Putamen (tissue), 1 donor: ENCODE measurements around the gene GPATCH1.
"Not testable (repeated sequence)": the region's sequence is repeated elsewhere in the genome, so short reads cannot be mapped to it uniquely, and the experiment has no call there.

Experiments used
- DNase-seq: peaks from one replicate; pipeline ENCODE4 v3.0.0-alpha.2; 2016; ENCODE audit warnings: low spot score

The GPATCH1 gene, protein sequence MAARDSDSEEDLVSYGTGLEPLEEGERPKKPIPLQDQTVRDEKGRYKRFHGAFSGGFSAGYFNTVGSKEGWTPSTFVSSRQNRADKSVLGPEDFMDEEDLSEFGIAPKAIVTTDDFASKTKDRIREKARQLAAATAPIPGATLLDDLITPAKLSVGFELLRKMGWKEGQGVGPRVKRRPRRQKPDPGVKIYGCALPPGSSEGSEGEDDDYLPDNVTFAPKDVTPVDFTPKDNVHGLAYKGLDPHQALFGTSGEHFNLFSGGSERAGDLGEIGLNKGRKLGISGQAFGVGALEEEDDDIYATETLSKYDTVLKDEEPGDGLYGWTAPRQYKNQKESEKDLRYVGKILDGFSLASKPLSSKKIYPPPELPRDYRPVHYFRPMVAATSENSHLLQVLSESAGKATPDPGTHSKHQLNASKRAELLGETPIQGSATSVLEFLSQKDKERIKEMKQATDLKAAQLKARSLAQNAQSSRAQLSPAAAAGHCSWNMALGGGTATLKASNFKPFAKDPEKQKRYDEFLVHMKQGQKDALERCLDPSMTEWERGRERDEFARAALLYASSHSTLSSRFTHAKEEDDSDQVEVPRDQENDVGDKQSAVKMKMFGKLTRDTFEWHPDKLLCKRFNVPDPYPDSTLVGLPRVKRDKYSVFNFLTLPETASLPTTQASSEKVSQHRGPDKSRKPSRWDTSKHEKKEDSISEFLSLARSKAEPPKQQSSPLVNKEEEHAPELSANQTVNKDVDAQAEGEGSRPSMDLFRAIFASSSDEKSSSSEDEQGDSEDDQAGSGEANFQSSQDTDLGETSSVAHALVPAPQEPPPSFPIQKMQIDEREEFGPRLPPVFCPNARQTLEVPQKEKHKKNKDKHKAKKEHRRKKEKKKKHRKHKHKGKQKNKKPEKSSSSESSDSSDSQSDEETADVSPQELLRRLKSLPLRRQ

DNA sequence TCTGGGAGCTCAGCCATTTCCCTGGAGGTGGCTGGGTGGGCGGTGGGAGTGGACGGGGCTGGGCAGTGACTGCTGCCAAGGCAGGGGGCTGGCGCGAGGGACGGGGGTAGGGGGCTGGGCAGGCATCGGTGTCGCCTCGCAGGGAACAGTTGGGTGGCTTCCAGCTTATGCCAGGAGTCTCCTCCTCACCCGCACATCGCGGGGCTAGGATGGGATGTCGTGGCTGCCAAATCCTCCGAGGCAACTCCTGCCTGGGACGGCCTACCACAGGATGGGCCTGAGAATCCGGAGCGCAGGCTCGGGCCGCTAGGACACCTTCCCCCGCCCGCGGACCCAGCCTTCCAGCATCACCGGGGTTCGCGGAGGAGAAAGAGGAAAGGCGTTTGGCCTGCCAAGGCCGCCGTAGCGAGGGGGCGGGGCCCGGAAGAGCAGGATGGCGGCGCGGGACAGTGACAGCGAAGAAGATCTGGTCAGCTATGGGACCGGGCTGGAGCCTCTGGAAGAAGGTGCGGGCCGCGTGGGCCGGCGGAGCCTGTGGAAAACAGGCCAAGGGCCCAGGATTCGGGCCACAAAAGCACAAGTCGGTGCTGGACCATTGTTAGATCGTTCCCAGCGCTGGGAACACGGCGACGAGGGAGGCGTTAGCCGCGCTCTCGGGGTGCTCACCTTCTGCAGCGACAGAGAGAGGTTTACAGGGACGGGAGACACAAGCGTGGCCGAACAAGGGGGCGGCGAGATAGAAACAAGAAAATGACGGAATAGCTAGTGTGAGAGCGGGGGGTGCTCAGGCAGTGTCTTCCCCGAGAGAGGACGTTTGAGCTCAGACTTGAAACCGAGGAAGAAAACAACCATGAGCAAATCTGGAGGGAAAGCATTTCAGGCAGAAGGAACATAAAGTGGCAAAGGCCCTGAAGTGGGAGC, at the start of gene GPATCH1:
Gene GPATCH1 (plus strand): TSS at position 421 of the 921 bp plus-strand sequence. CDS start 13 bp downstream, at position 434.
- DNase-seq: peak; percentile 86

DNA sequence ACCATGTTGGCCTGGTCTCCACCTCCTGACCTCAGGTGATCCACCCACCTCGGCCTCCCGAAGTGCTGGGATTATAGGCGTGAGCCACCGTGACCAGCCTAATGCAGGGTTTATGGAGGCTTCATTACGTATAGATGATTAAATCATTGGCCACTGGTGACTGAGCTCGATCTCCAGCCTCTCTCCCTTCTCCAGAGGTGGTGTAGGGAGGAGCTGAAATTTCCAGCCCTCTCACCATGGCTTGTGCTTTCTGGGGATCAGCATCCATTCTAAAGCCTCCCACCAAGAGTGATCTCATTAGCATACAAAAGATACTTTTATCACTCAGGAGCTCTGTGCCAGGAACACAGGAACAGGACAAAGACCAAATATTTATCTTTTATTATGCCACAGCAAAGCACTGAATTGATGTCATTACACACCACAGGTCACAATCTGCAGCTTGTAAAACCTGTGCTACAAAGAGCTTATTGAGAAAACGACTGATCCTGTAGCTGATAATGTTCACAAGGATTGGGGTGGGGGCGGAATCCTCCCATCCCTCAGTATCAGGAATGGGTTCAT, 48.7 kb upstream of the GPATCH1 start:
- DNase-seq: no peak

DNA sequence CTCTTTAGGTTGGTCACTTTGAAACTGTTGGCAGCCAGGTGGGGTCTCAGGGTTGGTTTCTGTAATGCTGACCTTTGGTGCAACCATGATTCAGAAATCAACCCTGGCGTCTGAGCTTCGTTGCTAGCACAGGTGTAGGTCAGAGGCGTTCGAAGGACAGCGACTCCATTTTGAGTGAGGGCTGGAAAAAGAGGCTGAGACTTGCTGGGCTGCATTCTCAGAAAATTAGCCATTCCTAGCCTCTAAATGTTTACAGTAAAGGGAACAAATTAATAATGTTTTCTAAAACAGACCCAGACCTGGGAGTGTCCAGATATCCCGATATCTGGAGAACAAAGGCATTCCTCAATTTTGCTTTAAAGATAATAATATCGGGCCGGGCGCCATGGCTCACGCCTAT, 45.5 kb upstream of the GPATCH1 start:
- no peak for DNase-seq

DNA sequence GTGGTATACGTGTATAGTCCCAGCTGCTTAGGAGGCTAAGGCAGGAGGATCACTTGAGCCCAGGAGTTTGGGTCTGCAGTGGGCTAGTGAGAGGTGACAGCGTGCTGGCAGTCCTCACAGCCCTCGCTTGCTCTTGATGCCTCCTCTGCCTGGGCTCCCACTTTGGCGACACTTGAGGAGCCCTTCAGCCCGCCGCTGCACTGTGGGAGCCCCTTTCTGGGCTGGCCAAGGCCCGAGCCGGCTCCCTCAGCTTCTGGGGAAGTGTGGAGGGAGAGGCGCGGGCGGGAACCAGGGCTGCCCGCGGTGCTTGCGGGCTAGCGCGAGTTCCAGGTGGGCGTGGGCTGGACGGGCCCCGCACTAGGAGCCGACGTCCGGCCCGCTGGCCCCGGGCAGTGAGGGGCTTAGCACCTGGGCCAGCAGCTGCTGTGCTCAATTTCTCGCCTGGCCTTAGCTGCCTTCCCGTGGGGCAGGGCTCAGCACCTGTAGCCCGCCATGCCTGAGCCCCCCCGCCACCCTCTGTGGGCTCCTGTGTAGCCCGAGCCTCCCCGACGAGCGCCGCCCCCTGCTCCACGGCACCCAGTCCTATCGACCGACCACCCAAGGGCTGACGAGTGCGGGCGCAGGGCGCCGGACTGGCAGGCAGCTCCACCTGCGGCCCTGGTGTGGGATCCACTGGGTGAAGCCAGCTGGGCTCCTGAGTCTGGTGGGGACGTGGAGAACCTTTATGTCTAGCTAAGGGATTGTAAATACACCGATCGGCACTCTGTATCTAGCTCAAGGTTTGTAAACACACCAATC, 44.4 kb upstream of the GPATCH1 start:
- not testable (repeated sequence) for DNase-seq

DNA sequence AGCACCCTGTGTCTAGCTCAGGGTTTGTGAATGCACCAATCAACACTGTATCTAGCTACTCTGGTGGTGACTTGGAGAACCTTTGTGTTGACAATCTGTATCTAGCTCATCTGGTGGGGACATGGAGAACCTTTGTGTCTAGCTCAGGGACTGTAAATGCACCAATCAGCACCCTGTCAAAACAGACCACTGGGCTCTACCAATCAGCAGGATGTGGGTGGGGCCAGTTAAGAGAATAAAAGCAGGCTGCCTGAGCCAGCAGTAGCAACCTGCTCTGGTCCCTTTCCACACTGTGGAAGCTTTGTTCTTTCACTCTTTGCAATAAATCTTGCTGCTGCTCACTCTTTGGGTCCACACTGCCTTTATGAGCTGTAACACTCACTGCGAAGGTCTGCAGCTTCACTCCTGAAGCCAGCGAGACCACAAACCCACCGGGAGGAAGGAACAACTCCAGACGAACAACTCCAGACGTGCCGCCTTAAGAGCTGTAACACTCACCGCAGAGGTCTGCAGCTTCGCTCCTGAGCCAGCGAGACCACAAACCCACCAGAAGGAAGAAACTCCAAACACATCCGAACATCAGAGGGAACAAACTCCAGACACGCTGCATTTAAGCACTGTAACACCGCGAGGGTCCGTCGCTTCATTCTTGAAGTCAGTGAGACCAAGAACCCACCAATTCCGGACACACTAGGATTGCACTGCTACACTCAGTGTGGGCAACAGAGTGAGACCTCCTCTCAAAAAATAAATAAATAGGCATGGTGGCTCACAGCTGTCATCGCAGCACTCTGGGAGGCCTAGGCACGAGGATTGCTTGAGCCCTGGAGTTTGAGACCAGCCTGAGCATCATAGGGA, 43.6 kb upstream of the GPATCH1 start:
- not testable (repeated sequence) for DNase-seq

DNA sequence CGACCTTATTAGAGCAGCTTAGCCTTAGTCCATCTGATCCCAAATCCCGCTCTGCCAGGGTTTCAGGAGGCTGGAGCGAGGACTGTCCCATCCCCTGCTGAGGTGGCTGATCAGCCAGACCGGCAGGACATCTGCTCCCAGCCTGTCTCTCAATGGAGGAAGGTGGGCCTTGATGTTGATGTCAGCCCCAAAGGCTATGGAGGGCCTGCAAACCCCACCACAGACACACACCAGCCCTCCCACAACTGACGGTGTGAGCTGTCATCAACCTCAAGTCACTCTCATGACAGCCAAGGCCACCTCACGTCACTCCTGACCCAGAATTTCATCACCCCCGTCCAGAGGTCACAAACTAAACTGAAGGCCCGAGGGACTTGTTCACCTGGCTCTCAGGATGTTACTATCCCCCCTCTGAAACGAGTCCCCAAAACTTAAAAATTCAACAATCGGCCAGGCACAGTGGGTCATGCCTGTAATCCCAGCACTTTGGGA, 41.8 kb upstream of the GPATCH1 start:
- DNase-seq: no peak

DNA sequence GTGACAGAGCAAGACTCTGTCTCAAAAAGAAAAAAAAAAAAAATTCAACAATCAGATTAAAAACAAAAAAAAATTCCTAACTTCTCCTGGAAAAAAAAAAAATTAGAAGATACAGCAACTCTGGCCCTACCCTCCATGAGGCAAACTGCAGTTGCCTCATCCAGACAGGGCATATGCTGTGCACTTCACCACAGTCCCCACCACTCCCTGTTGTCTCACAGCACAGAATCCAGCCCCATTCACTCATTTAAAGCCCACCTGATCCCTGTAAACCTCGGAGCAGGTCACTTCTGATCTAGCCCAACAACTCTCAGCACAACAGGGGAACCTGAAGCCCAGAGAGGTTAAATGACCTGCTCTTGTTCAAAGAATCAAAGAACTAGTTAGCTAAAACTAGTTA, 41.2 kb upstream of the GPATCH1 start:
- DNase-seq: no peak

DNA sequence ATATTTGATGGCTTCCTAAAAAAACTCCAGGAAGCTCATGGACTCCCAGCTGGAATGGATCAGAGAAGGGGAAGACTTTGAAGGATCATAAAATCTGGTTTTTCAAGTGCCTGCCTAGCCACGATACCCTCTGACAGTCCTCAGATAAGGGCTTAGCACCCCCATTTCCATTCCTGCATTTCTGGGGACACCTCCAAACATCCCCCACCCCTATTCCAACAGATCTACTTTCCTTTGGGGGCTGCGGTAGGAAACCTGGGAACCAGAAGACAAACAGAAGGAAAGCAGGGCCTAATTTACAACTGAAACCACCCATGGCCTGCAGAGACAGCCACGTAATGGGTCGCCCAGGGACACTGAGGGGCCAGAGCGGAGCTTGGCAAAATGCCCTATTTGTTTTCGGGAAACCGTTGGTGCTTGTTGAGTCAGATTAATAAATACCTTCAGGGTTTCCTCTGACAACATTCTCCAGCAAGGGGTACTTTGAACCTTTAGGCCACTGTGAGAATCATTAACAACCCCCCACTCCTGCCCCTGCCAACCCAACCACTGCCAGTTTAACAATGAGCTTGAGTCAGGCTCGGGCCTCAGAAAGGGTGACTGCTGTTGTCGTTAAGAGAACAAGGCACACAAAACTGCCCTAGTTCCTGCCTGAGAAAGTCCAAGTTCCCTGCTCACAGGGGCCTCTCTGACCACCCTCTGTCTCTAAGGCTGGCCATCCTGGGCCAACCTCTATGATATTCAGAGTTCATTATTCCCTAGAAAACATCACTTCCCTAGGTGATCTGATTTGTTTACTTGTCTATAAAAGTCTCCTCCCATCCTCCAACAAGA, 39.8 kb upstream of the GPATCH1 start:
- peak; percentile 62 for DNase-seq

DNA sequence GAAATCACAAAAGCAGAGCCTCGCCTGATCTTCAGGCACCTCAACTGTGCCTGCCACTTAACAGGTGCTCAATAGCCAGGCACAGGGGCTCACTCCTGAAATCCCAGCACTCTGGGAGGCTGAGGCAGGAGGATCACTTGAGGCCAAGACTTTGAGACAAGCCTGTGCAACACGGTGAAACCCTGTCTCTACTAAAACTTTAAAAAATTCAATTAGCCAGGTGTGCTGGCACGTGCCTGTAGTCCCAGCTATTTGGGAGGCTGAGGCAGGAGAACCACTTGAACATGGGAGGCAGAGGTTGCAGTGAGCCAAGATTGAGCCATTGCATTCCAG, 39.2 kb upstream of the GPATCH1 start:
- DNase-seq: not testable (repeated sequence)

DNA sequence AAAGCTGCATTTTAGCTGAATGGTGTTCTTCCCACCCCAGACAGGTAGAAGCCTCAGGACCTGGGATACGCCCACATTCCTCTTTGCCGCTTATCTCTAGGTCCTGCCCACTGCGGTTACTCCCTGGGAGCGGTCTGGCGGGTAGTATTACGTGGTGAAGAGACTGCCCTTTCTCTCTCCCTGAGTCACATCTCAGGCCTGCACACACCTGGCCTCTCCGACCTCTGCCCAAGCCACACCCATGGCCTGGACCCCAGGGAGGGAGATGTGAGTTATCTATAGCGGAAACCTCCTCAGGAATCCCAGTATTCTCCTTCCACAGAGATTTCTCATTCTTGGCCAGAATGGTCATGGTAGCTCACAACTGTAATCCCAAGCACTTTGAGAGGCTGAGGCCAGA, 33.6 kb upstream of the GPATCH1 start:
- no peak for DNase-seq

DNA sequence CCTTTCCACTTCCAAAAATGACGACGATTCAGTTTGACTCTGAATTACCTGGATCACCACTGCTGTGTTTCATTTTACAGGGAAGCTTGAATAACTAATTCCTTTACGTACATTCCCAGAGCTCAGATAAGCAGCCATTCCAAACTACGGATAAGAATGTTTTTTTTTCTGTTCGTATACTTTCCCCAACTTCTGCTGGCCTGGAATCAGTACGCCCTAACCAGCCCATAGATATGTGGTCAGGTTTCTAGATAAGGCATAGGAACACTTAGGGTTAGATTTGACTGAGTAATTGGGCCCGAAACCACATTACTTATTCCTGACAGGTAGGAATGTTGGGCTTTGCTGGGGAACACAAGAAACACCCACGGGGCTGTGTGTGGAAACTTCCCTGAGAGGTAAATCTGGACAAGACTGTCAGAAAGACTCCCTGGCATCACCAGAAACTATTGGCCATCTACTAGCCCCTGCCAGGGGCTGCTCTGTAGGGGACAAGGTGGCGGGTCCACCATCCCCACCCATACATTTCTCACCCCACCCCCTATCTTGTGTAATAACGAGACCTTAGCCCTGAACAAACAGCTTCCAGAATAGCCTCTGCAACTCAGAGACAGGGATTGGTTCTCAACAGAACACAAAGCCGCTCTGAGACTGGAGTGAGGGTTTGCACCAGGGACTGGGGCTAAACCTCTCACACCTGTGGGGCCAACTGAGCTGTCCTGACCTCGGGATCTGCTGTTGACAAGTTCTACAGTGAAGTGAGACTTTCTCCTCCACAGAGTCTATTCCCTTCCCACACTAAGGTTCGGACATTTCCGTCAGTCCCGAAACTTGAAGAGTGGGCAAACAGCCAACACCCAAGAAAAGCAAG, 31.9 kb upstream of the GPATCH1 start:
- no peak for DNase-seq

DNA sequence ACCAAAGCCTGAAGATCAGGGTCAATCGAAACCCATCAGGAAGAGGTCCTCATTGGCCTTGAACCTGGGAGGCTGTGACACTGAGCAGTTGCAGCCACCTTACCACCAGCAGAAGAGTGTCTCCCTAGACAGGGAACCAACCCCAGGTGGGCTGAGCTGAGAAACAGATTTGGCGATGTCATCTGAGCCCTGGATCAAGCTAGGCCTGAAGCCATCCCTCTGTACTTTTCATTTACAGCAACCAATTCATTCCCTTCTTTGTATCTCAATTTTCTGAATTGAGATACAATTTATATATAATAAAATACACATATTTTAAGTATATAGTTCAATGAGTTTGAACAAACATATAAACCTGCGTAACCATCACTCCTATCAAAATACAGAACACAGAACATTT, 30.9 kb upstream of the GPATCH1 start:
- DNase-seq: no peak

DNA sequence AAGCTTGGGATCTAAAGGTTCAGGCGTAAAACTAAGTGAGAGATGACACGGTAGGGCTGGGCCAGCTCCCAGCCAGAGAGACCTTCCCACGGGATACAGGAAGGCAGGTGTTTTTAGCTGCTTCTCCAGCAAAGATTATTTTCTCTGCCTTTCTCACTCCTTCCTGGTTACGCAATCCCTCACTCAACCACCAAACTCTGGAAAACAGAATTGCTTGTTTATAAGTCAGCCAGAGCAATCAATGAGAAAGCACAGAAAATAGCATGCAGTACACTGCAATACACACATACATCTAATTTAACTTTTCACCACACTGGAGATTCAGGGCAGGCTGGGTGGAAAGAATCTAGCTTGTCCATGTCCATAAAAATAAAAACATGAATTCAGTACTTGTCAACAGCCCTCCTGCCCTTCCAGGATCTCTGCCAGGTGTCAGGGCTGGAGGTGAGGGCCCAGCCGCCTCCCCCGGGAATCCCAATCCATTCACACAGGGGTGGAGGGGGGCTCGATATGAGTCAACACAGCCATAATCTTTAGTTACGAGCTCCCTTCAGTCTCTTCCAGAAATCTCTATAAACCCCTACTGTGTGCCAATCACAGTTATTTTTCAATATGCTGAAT, 28.5 kb upstream of the GPATCH1 start:
- no peak for DNase-seq

DNA sequence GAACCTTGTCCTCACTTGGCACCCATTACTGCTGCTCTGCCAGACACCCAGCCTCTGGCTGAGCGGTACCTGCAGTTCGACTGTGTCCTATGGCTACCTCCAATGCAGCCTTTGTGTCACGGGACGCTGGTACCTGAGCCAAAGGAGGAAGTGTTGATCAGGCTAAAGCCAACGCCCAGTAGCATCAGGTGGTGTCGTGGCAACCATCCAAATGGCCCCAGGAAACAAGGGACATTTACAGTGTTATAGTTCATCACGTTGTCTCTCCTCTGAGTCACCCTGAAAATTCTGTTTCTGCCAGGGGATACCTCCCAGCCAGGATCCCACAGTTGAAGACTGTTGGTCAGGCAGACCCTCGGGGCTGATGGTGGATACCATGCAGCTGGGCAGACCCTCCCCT, 26.4 kb upstream of the GPATCH1 start:
- no peak for DNase-seq

DNA sequence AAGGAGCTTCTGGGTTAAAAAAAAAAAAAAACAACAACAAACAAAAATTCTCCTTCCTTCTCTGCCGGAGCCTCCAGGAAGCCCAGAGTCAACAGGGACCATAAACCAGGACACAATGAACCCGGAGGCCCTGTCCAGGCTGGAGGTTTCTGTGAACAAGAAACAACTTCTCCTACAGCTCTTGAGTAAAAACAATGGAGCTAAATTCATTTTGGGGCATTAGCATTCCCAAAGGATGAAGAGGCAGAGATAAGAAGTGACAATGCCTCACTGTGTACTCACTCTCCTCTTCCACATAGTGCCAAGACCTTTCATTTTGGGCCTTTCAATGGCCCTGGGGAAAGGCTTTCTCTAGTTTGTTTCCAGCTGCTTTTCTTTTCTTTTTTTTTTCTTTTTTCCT, 25.3 kb upstream of the GPATCH1 start:
- DNase-seq: no peak

DNA sequence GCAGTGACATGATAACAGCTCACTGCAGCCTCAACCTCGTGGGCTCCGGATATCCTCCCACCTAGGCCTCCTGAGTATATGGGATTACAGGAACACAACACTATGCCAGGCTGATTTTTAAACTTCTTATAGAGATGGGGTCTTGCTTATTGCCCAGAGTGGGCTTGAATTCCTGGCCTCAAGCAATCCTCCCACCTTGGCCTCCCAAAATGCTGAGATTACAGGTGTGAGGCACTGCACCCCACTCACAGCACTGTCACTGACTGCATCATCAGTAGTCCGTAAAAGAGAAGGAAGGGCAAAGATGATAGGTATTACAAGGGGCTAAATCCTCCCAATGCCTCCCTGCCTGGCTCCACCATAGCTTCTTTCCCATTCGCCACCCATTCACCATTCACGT, 20.4 kb upstream of the GPATCH1 start:
- DNase-seq: no peak

DNA sequence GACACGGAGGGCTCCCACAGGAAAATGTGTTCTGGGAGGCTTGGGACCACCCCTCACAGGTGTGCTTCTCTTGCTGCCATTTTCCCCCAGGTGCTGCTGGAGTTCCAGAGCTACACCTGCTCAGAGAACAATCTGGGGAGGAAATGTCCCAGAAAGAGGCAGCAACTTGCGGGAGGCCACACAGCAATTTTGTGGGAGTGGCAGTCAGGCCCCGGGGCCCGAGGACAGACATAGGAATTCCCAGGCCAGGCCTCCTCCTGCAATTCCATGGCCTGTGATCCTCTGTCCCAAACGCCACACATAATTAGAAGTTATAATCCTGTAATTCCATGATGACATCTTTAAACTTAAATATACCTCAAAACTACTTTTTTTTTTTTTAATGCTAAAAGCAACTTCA, 18.1 kb upstream of the GPATCH1 start:
- no peak for DNase-seq
